ENCODE results near the gene ARHGAP20. TPM values are rescaled to one million over a fixed set of nuclear protein-coding genes. Genes with fewer than 3 reads are reported as not detected.

ARHGAP20 gene
- total RNA-seq, 1 experiment from 2014 or later, result 7.9 TPM

GRCh38 chr11:110755941-110756340 lies 43.7 kb upstream of the ARHGAP20 start:
- intact Hi-C loops (cut with micrococcal nuclease; ENCODE audit: unreplicated experiment), result no loop called here
- peaks cover 5% of the 10 kb centered on the region for H3K9me3 ChIP-seq (ENCODE audit: low read depth, low read length, poor library complexity, severe bottlenecking)
- H3K36me3 ChIP-seq (ENCODE audit: insufficient read depth, low read length, poor library complexity, severe bottlenecking), result no peaks in the 10 kb centered on the region
- H3K4me1 ChIP-seq (ENCODE audit: insufficient read depth, low read length, poor library complexity, severe bottlenecking), result no peaks in the 10 kb centered on the region
- no peak overlapping the region for H3K4me3 ChIP-seq (ENCODE audit: low read depth, low read length, poor library complexity, severe bottlenecking)
- ChIA-PET POLR2A (ENCODE audit: low non-redundant PET) (no interaction called here), CTCF (no interaction called here)
- DNase-seq (ENCODE audit: low spot score), result no peak
- BruUV-seq (replicated peaks), result no TSS peak
- no peak overlapping the region for H3K27ac ChIP-seq (ENCODE audit: low read depth, low read length, poor library complexity, severe bottlenecking)
- TF ChIP-seq, protein P1, sequence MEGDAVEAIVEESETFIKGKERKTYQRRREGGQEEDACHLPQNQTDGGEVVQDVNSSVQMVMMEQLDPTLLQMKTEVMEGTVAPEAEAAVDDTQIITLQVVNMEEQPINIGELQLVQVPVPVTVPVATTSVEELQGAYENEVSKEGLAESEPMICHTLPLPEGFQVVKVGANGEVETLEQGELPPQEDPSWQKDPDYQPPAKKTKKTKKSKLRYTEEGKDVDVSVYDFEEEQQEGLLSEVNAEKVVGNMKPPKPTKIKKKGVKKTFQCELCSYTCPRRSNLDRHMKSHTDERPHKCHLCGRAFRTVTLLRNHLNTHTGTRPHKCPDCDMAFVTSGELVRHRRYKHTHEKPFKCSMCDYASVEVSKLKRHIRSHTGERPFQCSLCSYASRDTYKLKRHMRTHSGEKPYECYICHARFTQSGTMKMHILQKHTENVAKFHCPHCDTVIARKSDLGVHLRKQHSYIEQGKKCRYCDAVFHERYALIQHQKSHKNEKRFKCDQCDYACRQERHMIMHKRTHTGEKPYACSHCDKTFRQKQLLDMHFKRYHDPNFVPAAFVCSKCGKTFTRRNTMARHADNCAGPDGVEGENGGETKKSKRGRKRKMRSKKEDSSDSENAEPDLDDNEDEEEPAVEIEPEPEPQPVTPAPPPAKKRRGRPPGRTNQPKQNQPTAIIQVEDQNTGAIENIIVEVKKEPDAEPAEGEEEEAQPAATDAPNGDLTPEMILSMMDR (conservative IDR thresholded peaks at IDR 0.05; ENCODE audit: low read depth, low read length), result no peak
- no peak for TF ChIP-seq EZH2 (IDR thresholded peaks at IDR 0.05; ENCODE audit: borderline replicate concordance, low read depth, low read length, poor library complexity, severe bottlenecking)
- H3K27me3 ChIP-seq (replicated peaks; ENCODE audit: insufficient read depth, low read depth, low read length, poor library complexity), result no peaks in the 10 kb centered on the region

GRCh38 chr11:110752890-110753289 lies 40.7 kb upstream of the ARHGAP20 start:
- H3K27ac ChIP-seq (ENCODE audit: low read depth, low read length, poor library complexity, severe bottlenecking), result no peak overlapping the region
- H3K4me3 ChIP-seq (ENCODE audit: low read depth, low read length, poor library complexity, severe bottlenecking), result no peak overlapping the region
- no peaks in the 10 kb centered on the region for H3K27me3 ChIP-seq (replicated peaks; ENCODE audit: insufficient read depth, low read depth, low read length, poor library complexity)
- peaks cover 5% of the 10 kb centered on the region for H3K9me3 ChIP-seq (ENCODE audit: low read depth, low read length, poor library complexity, severe bottlenecking)
- no peaks in the 10 kb centered on the region for H3K4me1 ChIP-seq (ENCODE audit: insufficient read depth, low read length, poor library complexity, severe bottlenecking)
- BruUV-seq (replicated peaks), result no TSS peak
- H3K36me3 ChIP-seq (ENCODE audit: insufficient read depth, low read length, poor library complexity, severe bottlenecking), result no peaks in the 10 kb centered on the region
- ChIA-PET POLR2A (ENCODE audit: low non-redundant PET) (no interaction called here), CTCF (no interaction called here)
- intact Hi-C loops (cut with micrococcal nuclease; ENCODE audit: unreplicated experiment), result no loop called here
- DNase-seq (ENCODE audit: low spot score), result no peak
- TF ChIP-seq, protein P1 (conservative IDR thresholded peaks at IDR 0.05; ENCODE audit: low read depth, low read length), result no peak
- no peak for TF ChIP-seq EZH2 (IDR thresholded peaks at IDR 0.05; ENCODE audit: borderline replicate concordance, low read depth, low read length, poor library complexity, severe bottlenecking)

- no TSS peak for BruUV-seq (replicated peaks)
These were observed 37.9 kb upstream of the ARHGAP20 start for GRCh38 chr11:110750100-110750499.

More at GRCh38 chr11:110750100-110750499, 37.9 kb upstream of the ARHGAP20 start:
- H3K4me3 ChIP-seq (ENCODE audit: low read depth, low read length, poor library complexity, severe bottlenecking), result no peak overlapping the region
- POLR2A ChIA-PET (ENCODE audit: low non-redundant PET), result no interaction called here
- TF ChIP-seq EZH2 (IDR thresholded peaks at IDR 0.05; ENCODE audit: borderline replicate concordance, low read depth, low read length, poor library complexity, severe bottlenecking), result no peak
- TF ChIP-seq, protein P1 (conservative IDR thresholded peaks at IDR 0.05; ENCODE audit: low read depth, low read length), result no peak
- no peaks in the 10 kb centered on the region for H3K27me3 ChIP-seq (replicated peaks; ENCODE audit: insufficient read depth, low read depth, low read length, poor library complexity)
- intact Hi-C loops (cut with micrococcal nuclease; ENCODE audit: unreplicated experiment), result no loop called here
- DNase-seq (ENCODE audit: low spot score), result no peak
- no peaks in the 10 kb centered on the region for H3K4me1 ChIP-seq (ENCODE audit: insufficient read depth, low read length, poor library complexity, severe bottlenecking)
- H3K27ac ChIP-seq (ENCODE audit: low read depth, low read length, poor library complexity, severe bottlenecking), result no peak overlapping the region
- no peaks in the 10 kb centered on the region for H3K36me3 ChIP-seq (ENCODE audit: insufficient read depth, low read length, poor library complexity, severe bottlenecking)
- H3K9me3 ChIP-seq (ENCODE audit: low read depth, low read length, poor library complexity, severe bottlenecking), result peaks cover 5% of the 10 kb centered on the region
- CTCF ChIA-PET, result no interaction called here
